Astrocyte (in vitro differentiated cells and primary cell): ENCODE data around the gene ACSM2A. TPM values are rescaled to one million over a fixed set of nuclear protein-coding genes. Genes with fewer than 3 reads are reported as not detected.
"Not testable (repeated sequence)": the region's sequence is repeated elsewhere in the genome, so short reads cannot be mapped to it uniquely, and the experiment has no call there.

Source experiments
- DNase-seq: peaks from one replicate; pipeline ENCODE4 v3.0.0-alpha.2; 2010; ENCODE audit warnings: low read depth
- FAIRE-seq: peaks from 2 replicates; lab custom pipeline; 2011; peaks lifted over from hg19 to GRCh38; lab: Jason Lieb, UNC
- H2AFZ ChIP-seq: 2 replicates; pipeline ENCODE4 v1.6.0; 2012; ENCODE audit warnings: low read depth, low read length, inconsistent platforms
- H3K27ac ChIP-seq: 2 replicates; pipeline ENCODE4 v1.5.1; 2011; ENCODE audit warnings: low read depth, low read length, inconsistent platforms
- H3K27me3 ChIP-seq: 2 replicates; pipeline ENCODE4 v1.6.0; 2011; ENCODE audit warnings: low read length, inconsistent platforms; ENCODE audit not compliant: insufficient read depth
- H3K36me3 ChIP-seq: 2 replicates; pipeline ENCODE4 v1.5.1; 2011; ENCODE audit warnings: low read length, inconsistent platforms; ENCODE audit not compliant: insufficient read depth
- H3K4me1 ChIP-seq: 2 replicates; pipeline ENCODE4 v1.5.1; 2011; ENCODE audit warnings: low read length, inconsistent platforms; ENCODE audit not compliant: insufficient read depth
- H3K4me2 ChIP-seq: 2 replicates; pipeline ENCODE4 v1.6.0; 2012; ENCODE audit warnings: low read length, inconsistent platforms
- H3K4me3 ChIP-seq: 2 replicates; pipeline ENCODE4 v1.5.1; 2011; ENCODE audit warnings: low read depth, mild to moderate bottlenecking, low read length, inconsistent platforms; ENCODE audit not compliant: insufficient read depth
- H3K79me2 ChIP-seq: 2 replicates; pipeline ENCODE4 v1.6.0; 2012; ENCODE audit warnings: mild to moderate bottlenecking, low read length, inconsistent platforms; ENCODE audit not compliant: insufficient read depth
- H3K9ac ChIP-seq: 2 replicates; pipeline ENCODE4 v1.6.0; 2012; ENCODE audit warnings: mild to moderate bottlenecking, low read length, inconsistent platforms
- H3K9me3 ChIP-seq: 2 replicates; pipeline ENCODE4 v1.5.1; 2012; ENCODE audit warnings: low read depth, mild to moderate bottlenecking, low read length, inconsistent platforms; ENCODE audit not compliant: insufficient read depth
- H4K20me1 ChIP-seq: 2 replicates; pipeline ENCODE4 v1.6.0; 2012; ENCODE audit warnings: low read length, inconsistent platforms; ENCODE audit not compliant: insufficient read depth
- H3K27ac Mint-ChIP-seq: one replicate; pipeline ENCODE4 v1.8.0; 2021; ENCODE audit warnings: mild to moderate bottlenecking, mixed read lengths; ENCODE audit not compliant: unreplicated experiment
- H3K27me3 Mint-ChIP-seq: one replicate; pipeline ENCODE4 v1.8.0; 2021; ENCODE audit warnings: low read depth, mixed read lengths; ENCODE audit not compliant: unreplicated experiment
- H3K36me3 Mint-ChIP-seq: one replicate; pipeline ENCODE4 v1.8.0; 2021; ENCODE audit warnings: low read depth, mixed read lengths; ENCODE audit not compliant: unreplicated experiment
- H3K4me1 Mint-ChIP-seq: one replicate; pipeline ENCODE4 v1.8.0; 2021; ENCODE audit warnings: low read depth, mixed read lengths; ENCODE audit not compliant: unreplicated experiment
- H3K4me3 Mint-ChIP-seq: one replicate; pipeline ENCODE4 v1.8.0; 2021; ENCODE audit warnings: mild to moderate bottlenecking, moderate library complexity, mixed read lengths; ENCODE audit not compliant: unreplicated experiment
- H3K9me3 Mint-ChIP-seq: one replicate; pipeline ENCODE4 v1.8.0; 2021; ENCODE audit warnings: mild to moderate bottlenecking, mixed read lengths; ENCODE audit not compliant: unreplicated experiment
- EZH2 ChIP-seq: IDR thresholded peaks from 2 replicates; pipeline ENCODE4 v1.6.1; 2012; ENCODE audit warnings: mild to moderate bottlenecking, low read length, inconsistent platforms; ENCODE audit not compliant: insufficient read depth
- total RNA-seq: library from RNA; stranded (reverse); gene quantifications from 2 replicates; pipeline ENCODE4 v1.2.1, GENCODE V29; 2021
- TF ChIP-seq, protein P1 (sequence below): IDR thresholded peaks from 2 replicates; pipeline ENCODE4 v1.5.1; 2011; ENCODE audit warnings: low read depth, mild to moderate bottlenecking, inconsistent platforms, low read length, moderate library complexity; ENCODE audit not compliant: insufficient read depth

ACSM2A gene
- total RNA-seq, 1 donor from 2014 or later: 0.14 TPM

DNA sequence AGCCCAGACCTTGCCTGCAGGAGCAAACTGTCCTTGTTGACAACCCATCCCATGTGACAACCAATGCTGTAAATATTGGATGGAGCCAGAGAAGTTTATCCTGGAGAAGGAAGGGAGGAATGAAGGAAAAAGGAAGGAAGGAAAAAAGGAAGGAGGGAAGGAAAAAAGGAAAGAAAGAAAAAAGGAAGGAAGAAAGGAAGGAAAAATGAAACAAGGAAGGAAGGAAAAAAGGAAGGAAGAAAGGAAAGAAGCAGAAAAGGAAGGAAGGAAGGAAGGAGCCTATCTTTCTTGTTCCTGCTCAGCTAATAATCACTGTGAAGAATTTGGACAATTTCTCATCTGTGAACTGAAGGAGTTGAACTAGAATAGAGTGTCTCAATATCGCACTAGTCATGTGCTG, 68.8 kb downstream of the ACSM2A start:
- H3K4me1 ChIP-seq: no peaks in the 10 kb centered on the region
- H3K4me2 ChIP-seq: no peak overlapping the region
- H3K36me3 Mint-ChIP-seq: no peaks in the 10 kb centered on the region
- H3K27ac ChIP-seq: no peak overlapping the region
- H3K9ac ChIP-seq: no peak overlapping the region
- peaks cover 3% of the 10 kb centered on the region for H3K9me3 ChIP-seq
- no peaks in the 10 kb centered on the region for H3K4me1 Mint-ChIP-seq
- no peak for FAIRE-seq
- H3K4me3 Mint-ChIP-seq: no peak overlapping the region
- no peaks in the 10 kb centered on the region for H3K9me3 Mint-ChIP-seq
- no peak overlapping the region for H3K27ac Mint-ChIP-seq
- H3K79me2 ChIP-seq: no peaks in the 10 kb centered on the region
- no peak for TF ChIP-seq EZH2
- TF ChIP-seq, protein P1, sequence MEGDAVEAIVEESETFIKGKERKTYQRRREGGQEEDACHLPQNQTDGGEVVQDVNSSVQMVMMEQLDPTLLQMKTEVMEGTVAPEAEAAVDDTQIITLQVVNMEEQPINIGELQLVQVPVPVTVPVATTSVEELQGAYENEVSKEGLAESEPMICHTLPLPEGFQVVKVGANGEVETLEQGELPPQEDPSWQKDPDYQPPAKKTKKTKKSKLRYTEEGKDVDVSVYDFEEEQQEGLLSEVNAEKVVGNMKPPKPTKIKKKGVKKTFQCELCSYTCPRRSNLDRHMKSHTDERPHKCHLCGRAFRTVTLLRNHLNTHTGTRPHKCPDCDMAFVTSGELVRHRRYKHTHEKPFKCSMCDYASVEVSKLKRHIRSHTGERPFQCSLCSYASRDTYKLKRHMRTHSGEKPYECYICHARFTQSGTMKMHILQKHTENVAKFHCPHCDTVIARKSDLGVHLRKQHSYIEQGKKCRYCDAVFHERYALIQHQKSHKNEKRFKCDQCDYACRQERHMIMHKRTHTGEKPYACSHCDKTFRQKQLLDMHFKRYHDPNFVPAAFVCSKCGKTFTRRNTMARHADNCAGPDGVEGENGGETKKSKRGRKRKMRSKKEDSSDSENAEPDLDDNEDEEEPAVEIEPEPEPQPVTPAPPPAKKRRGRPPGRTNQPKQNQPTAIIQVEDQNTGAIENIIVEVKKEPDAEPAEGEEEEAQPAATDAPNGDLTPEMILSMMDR: no peak
- no peak overlapping the region for H2AFZ ChIP-seq
- no peak for DNase-seq
- H3K27me3 Mint-ChIP-seq: peaks cover 9% of the 10 kb centered on the region
- H3K4me3 ChIP-seq: no peak overlapping the region
- H4K20me1 ChIP-seq: no peaks in the 10 kb centered on the region
- no peaks in the 10 kb centered on the region for H3K36me3 ChIP-seq
- H3K27me3 ChIP-seq: no peaks in the 10 kb centered on the region

DNA sequence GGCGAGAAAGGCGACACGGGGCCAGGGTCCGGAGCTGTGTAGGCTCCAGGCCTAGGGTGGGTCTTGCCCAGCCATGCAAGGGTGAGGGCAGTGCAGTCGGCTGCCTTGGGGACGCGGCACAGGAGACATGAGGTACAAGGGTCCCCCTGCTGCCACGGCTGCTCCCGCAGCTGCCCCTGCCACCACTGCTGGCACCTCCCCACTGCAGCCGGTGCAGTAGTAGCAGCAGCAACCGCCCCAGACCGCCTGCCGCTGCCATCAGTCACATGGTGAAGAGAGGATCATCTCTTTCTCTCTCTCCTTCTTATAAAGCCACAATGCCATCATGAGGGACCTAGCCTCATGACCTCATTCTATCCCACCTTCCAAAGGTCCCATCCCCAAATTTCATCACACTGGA, 80.5 kb downstream of the ACSM2A start:
- H3K27ac Mint-ChIP-seq, H2AFZ ChIP-seq, H3K79me2 ChIP-seq, H3K4me3 ChIP-seq, H3K27me3 Mint-ChIP-seq, H3K4me3 Mint-ChIP-seq, H3K4me1 ChIP-seq, H3K36me3 Mint-ChIP-seq, H4K20me1 ChIP-seq, H3K27ac ChIP-seq, H3K36me3 ChIP-seq, H3K27me3 ChIP-seq, DNase-seq, H3K4me2 ChIP-seq, H3K9me3 ChIP-seq, H3K9me3 Mint-ChIP-seq, FAIRE-seq, H3K9ac ChIP-seq, H3K4me1 Mint-ChIP-seq: not testable (repeated sequence)

DNA sequence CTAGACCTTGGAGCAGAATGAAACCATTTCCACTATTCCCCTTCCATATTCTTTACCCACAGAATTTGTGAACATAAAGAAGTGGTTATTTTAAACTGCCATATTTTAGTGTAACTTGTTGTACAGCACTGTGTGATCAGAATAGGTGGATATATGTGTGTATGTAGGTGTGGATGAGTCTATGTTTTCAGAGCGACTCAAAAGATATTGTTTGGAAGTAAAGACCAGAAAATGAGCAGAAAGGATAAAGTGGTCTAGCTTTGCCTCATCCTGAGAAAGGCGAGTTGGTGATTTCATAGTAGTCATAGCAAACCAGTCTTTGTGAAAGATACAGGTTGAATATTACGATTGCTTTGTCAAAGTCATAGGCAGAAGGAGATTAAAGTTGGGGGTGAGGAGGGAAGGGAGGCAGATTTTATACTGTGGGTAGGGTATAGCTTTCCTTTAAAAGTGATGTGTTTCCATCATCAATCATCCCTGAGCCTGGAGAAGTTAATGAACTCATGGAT, 81.0 kb downstream of the ACSM2A start:
- H3K4me1 ChIP-seq, DNase-seq, H3K36me3 ChIP-seq, H3K4me3 ChIP-seq, H4K20me1 ChIP-seq, FAIRE-seq, H3K27me3 ChIP-seq, H3K79me2 ChIP-seq, H3K27ac ChIP-seq, H3K9ac ChIP-seq, H3K9me3 Mint-ChIP-seq, H3K27ac Mint-ChIP-seq, H3K36me3 Mint-ChIP-seq, H3K4me2 ChIP-seq, H3K27me3 Mint-ChIP-seq, H3K9me3 ChIP-seq, H3K4me3 Mint-ChIP-seq, H3K4me1 Mint-ChIP-seq, H2AFZ ChIP-seq: not testable (repeated sequence)

DNA sequence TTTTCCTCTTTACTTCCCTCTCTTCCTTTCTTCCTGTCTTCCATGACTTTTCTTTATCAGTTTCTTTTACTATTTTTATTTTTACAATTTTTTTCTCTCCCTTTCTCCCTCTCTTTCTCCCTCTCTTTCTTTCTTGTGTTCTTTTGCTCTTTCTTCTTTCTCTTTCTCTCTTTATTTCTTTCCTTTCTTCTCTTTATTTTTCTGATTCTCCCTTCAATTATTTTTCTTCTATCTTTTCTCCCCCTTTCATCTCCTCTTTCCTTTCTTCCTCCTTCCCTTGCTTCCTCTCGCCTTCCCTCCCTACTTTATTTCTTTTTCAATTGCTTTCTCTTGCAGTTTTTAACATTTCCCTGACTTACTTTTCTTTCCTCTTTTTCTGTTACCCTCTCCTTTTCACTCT, 85.3 kb downstream of the ACSM2A start:
- not testable (repeated sequence) for H3K9ac ChIP-seq, H3K27ac Mint-ChIP-seq, H3K79me2 ChIP-seq, DNase-seq, H3K36me3 Mint-ChIP-seq, H3K4me3 ChIP-seq, H4K20me1 ChIP-seq, H3K27ac ChIP-seq, H3K27me3 ChIP-seq, FAIRE-seq, H3K4me2 ChIP-seq, H3K36me3 ChIP-seq, H3K9me3 Mint-ChIP-seq, H3K4me1 Mint-ChIP-seq, H3K4me3 Mint-ChIP-seq, H3K4me1 ChIP-seq, H2AFZ ChIP-seq, H3K9me3 ChIP-seq, H3K27me3 Mint-ChIP-seq

Other genes starting within 250 kb of the ACSM2A start
- gene GP2, start 124.0 kb upstream of the ACSM2A start, total RNA-seq: not detected in 2 replicates
- gene UMOD, start 98.8 kb upstream of the ACSM2A start, total RNA-seq: not detected in 2 replicates
- not detected in 2 replicates for gene PDILT, start 46.8 kb upstream of the ACSM2A start, total RNA-seq
- gene ACSM5, start 42.0 kb upstream of the ACSM2A start, total RNA-seq: 0.67 TPM in 1 of 2 replicates, not detected in the other
- not detected in 2 replicates for gene ACSM2B, start 124.8 kb downstream of the ACSM2A start, total RNA-seq
- gene ACSM1, start 246.2 kb downstream of the ACSM2A start, total RNA-seq: 0.43 and 0.46 TPM in 2 replicates